MM.1S (cell line): ENCODE data around the gene SOX18.

Experiments used
- DNase-seq: peaks from one replicate; pipeline ENCODE4 v3.0.0-alpha.2; 2015
- H2AFZ ChIP-seq: fragments of 300-600 bp; sonication (generic); 2 replicates; pipeline ENCODE4 v1.6.0; 2016; ENCODE audit warnings: antibody characterized with exemption, low read length
- H3F3A ChIP-seq: fragments of 300-600 bp; sonication (generic); 2 replicates; pipeline ENCODE4 v1.6.1; 2016; ENCODE audit warnings: mild to moderate bottlenecking, antibody characterized with exemption, low read length, moderate library complexity, mixed read lengths; ENCODE audit not compliant: insufficient read depth
- H3K27ac ChIP-seq: fragments of 300-600 bp; sonication (generic); 2 replicates; pipeline ENCODE4 v1.5.1; 2016; ENCODE audit warnings: mild to moderate bottlenecking, low read length
- H3K27me3 ChIP-seq: fragments of 300-600 bp; sonication (generic); replicated peaks from 2 replicates; pipeline ENCODE4 v1.6.0; 2016; ENCODE audit warnings: low read length; ENCODE audit not compliant: insufficient read depth
- H3K36me3 ChIP-seq: fragments of 300-600 bp; sonication (generic); replicated peaks from 2 replicates; pipeline ENCODE4 v1.6.1; 2016; ENCODE audit warnings: mild to moderate bottlenecking, low read length, mixed read lengths; ENCODE audit not compliant: insufficient read depth
- H3K4me1 ChIP-seq: fragments of 300-600 bp; sonication (generic); 2 replicates; pipeline ENCODE4 v1.6.1; 2016; ENCODE audit warnings: low read length, mixed read lengths
- H3K4me2 ChIP-seq: fragments of 300-600 bp; sonication (generic); 2 replicates; pipeline ENCODE4 v1.6.0; 2016; ENCODE audit warnings: low read depth, low read length
- H3K4me3 ChIP-seq: fragments of 300-600 bp; sonication (generic); 2 replicates; pipeline ENCODE4 v1.5.1; 2016; ENCODE audit warnings: low read length, mixed read lengths
- H3K79me2 ChIP-seq: fragments of 300-600 bp; sonication (generic); 2 replicates; pipeline ENCODE4 v1.6.1; 2016; ENCODE audit warnings: mixed run types, low read length, mixed read lengths
- H3K9ac ChIP-seq: fragments of 300-600 bp; sonication (generic); 2 replicates; pipeline ENCODE4 v1.6.1; 2016; ENCODE audit warnings: low read length, mixed read lengths
- H3K9me2 ChIP-seq: fragments of 300-600 bp; sonication (generic); replicated peaks from 2 replicates; pipeline ENCODE4 v1.6.1; 2016; ENCODE audit warnings: mild to moderate bottlenecking, low read length, mixed read lengths; ENCODE audit not compliant: insufficient read depth
- H3K9me3 ChIP-seq: fragments of 300-600 bp; sonication (generic); replicated peaks from 2 replicates; pipeline ENCODE4 v1.6.1; 2016; ENCODE audit warnings: mild to moderate bottlenecking, low read length, mixed read lengths; ENCODE audit not compliant: insufficient read depth
- H4K20me1 ChIP-seq: fragments of 300-600 bp; sonication (generic); 2 replicates; pipeline ENCODE4 v1.6.1; 2016; ENCODE audit warnings: mild to moderate bottlenecking, low read length, moderate library complexity, mixed read lengths; ENCODE audit not compliant: insufficient read depth
- CTCF ChIP-seq: fragments of 300-600 bp; sonication (generic); IDR thresholded peaks from 2 replicates; pipeline ENCODE4 v1.5.1; 2016; ENCODE audit warnings: antibody characterized with exemption, low read length, mixed read lengths
- EZH2 ChIP-seq: fragments of 300-600 bp; sonication (generic); optimal IDR thresholded peaks from 2 replicates; pipeline ENCODE3; 2017; ENCODE audit warnings: low read depth, mild to moderate bottlenecking, antibody characterized with exemption, low read length, mixed read lengths
- EZH2phosphoT487 ChIP-seq: fragments of 300-600 bp; sonication (generic); IDR thresholded peaks from 2 replicates; pipeline ENCODE4 v1.6.1; 2018; ENCODE audit warnings: antibody characterized with exemption, low read length

Gene SOX18

GRCh38 chr20:64083378-64083803 lies 34.0 kb upstream of the SOX18 start:
- peaks cover 20% of the 10 kb centered on the region for H3F3A ChIP-seq
- 0 out of 2 replicates have a peak overlapping the region, but pooled peaks have one; percentile 51 for H2AFZ ChIP-seq
- H3K27me3 ChIP-seq: peaks cover 69% of the 10 kb centered on the region
- TF ChIP-seq CTCF (peak; percentile 50), EZH2 (no peak), EZH2phosphoT487 (no peak)
- H3K9me3 ChIP-seq: no peaks in the 10 kb centered on the region
- H3K9ac ChIP-seq: no peak overlapping the region
- no peak overlapping the region for H3K27ac ChIP-seq
- H3K79me2 ChIP-seq: no peaks in the 10 kb centered on the region
- H3K4me1 ChIP-seq: peaks cover 8% of the 10 kb centered on the region
- H4K20me1 ChIP-seq: no peaks in the 10 kb centered on the region
- peak overlapping the region; percentile 48 for H3K4me3 ChIP-seq
- H3K36me3 ChIP-seq: no peaks in the 10 kb centered on the region
- H3K4me2 ChIP-seq: peak overlapping the region; percentile 86
- no peaks in the 10 kb centered on the region for H3K9me2 ChIP-seq
- peak; percentile 68 for DNase-seq

GRCh38 chr20:64082820-64083377 lies 33.5 kb upstream of the SOX18 start:
- no peak overlapping the region for H3K27ac ChIP-seq
- H3K4me1 ChIP-seq: peaks cover 13% of the 10 kb centered on the region
- 0 out of 2 replicates have a peak overlapping the region, but pooled peaks have one; percentile 51 for H2AFZ ChIP-seq
- H3K9me2 ChIP-seq: no peaks in the 10 kb centered on the region
- no peaks in the 10 kb centered on the region for H3K79me2 ChIP-seq
- H3K27me3 ChIP-seq: peaks cover 65% of the 10 kb centered on the region
- no peaks in the 10 kb centered on the region for H4K20me1 ChIP-seq
- TF ChIP-seq CTCF: no peak
- no peak for TF ChIP-seq EZH2
- TF ChIP-seq EZH2phosphoT487: no peak
- H3K4me3 ChIP-seq: peak overlapping the region; percentile 36; the same call in 1 of the 2 replicates
- H3F3A ChIP-seq: peaks cover 25% of the 10 kb centered on the region
- no peaks in the 10 kb centered on the region for H3K36me3 ChIP-seq
- no peak for DNase-seq
- no peaks in the 10 kb centered on the region for H3K9me3 ChIP-seq
- H3K4me2 ChIP-seq: peak overlapping the region; percentile 86
- no peak overlapping the region for H3K9ac ChIP-seq

- peaks cover 61% of the 10 kb centered on the region for H3K27me3 ChIP-seq
Observed at GRCh38 chr20:64082126-64082731, 32.8 kb upstream of the SOX18 start.

More at GRCh38 chr20:64082126-64082731, 32.8 kb upstream of the SOX18 start:
- Histone ChIP-seq H3K4me2 (no peak overlapping the region), H3K27ac (no peak overlapping the region), H4K20me1 (no peaks in the 10 kb centered on the region), H3K36me3 (no peaks in the 10 kb centered on the region), H3K9me3 (no peaks in the 10 kb centered on the region), H3F3A (peaks cover 26% of the 10 kb centered on the region), H3K9me2 (no peaks in the 10 kb centered on the region), H3K9ac (no peak overlapping the region), H3K79me2 (no peaks in the 10 kb centered on the region), H2AFZ (no peak overlapping the region), H3K4me3 (no peak overlapping the region), H3K4me1 (peaks cover 17% of the 10 kb centered on the region)
- TF ChIP-seq CTCF (no peak), EZH2phosphoT487 (no peak), EZH2 (no peak)
- DNase-seq: no peak
